Inflammatory macrophage (primary cell): ENCODE measurements around the gene AP5Z1.

ENCODE experiments used
- DNase-seq, 2 donors: peaks; one replicate each; pipeline ENCODE4 v3.0.0-alpha.2; 2020 to 2022

AP5Z1 gene

DNA sequence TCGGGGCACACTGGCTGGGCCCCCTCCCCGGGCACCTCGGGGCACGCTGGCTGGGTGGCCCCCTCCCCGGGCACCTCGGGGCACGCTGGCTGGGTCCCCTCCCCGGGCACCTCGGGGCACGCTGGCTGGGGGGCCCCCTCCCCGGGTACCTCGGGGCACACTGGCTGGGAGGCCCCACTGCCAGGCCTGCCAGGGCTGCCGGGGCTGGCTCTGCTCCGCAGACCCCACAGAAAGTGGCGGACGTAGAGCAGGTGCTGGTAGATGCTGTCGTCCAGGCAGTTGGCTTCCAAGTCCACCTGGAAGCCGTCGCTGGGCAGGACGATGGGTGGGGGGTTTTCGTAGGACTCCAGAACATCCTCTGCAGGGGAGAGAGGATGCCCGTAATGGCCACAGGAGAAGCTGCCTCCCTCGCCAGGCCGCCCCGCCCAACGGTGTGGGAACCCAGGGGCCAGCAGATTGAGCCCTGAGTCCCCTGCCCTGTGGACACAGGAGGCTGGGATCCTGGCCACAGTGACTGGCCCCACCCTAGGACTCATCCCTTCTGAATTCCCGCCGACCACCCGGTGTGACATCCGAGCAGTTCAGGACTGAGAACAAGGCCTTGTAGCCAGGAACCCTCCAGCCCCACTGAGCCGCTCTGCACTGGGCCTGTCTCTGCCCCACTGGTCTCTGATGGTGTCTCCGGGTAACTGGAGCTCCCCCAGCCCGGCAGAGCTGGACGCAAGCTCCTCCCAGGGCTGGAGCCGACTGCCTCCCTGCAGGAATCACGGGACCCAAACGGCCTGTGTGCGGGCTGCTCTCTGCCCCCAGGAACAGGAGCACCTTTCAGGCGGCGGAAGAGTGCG lies 28.2 kb downstream of the AP5Z1 start:
- no peak for DNase-seq

DNA sequence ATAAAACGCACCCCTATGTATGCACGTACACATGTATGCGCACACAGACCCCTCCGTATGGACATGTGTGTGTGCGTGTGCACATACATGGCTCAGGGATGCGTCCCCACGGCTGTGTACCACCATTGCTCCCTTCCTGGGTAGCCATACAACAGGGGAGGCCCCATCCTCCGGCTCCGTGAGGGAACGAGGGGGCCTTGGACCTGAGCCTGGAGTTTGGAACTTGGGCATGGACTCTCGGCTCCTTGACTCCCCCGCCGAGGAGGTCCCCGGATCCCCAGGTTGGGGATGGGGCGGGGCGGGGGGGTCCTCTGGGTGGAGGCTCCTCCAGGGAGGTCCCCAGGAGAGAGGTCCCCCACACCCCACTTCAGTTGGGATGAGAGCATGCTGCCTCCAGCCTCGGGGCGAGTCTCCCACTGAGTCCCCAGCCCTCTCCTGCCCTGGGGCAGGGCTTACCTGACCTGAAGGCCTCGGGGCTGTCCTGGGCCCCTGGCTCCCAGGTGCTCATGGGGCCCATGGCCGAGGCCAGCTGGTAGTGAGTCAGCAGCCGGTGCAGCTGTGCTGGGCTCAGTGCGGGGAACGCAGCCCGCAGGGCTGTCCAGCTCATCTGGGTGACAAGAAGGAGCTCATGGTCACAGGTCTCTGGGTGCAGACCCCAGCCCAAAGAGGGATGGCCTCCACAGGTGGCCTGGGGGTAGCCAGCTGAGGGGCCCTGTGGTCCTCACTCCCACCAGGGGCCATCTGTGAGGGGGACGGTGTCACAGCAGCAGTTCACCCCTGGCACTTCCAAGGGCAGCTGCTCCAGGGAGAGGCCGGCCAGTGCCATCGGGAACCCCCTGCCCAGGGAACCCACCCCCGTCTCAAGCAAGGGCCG lies 29.9 kb downstream of the AP5Z1 start:
- DNase-seq = no peak

DNA sequence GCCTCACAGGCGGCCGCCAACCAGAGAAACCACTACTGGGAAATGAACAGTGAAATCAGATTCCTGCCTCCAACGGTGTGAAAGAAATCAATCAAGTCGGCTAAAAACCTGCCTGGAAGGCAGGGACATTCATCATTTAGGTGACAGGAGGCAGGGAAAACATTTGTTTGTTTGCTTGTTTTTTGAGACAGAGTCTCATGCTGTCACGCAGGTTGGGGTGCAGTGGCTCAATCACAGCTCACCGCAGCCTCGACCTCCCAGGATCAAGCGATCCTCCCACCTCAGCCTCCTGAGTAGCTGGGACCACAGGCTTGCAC lies 30.5 kb downstream of the AP5Z1 start:
- no peak for DNase-seq

DNA sequence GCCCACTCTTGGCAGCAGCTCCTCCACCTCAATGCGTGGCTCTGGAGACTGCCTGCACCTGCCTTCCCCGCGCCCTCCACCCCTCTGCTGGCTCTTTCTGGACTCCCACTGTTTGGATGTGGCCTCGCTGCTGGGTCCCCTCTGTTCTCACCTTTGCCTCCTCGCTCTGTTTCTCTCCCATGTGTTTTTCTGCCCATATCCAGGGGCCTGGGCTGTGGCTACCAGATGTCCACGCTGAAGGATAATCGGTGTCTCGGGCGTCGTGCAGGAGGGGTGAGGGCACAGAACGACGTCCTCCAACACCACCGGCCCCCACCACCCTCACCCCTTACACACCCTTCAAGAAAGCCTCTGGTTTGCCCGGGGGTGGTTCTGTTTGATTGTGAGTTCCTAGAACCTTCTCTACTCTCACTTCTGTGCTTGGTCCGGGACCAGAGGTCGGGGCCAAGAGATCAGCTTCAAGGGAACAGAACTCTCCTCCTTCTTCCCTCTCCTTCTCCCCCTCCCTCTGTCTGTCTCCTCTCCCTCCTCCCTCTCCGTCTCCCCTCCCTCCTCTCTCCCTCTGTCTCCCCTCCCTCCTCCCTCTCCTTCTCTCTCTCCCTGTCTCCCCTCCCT lies 31.7 kb downstream of the AP5Z1 start:
- no peak for DNase-seq

DNA sequence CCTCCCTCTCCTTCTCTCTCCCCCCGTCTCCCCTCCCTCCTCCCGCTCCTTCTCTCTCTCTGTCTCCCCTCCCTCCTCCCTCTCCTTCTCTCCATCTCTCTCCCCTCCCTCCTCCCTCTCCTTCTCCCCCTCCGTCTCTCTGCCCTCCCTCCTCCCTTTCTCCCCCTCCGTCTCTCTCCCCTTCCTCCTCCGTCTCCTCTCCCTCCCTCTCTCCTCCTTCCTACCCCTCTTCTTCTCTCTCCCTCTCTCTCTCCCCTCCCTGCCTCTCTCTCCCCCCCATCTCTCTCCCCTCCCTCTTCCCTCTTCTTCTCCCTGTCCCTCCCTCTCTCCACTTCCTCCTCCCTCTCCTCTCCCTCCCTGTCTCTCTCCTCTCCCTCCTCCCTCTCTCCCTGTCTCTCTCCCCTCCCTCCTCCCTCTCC lies 32.2 kb downstream of the AP5Z1 start:
- DNase-seq = no peak

DNA sequence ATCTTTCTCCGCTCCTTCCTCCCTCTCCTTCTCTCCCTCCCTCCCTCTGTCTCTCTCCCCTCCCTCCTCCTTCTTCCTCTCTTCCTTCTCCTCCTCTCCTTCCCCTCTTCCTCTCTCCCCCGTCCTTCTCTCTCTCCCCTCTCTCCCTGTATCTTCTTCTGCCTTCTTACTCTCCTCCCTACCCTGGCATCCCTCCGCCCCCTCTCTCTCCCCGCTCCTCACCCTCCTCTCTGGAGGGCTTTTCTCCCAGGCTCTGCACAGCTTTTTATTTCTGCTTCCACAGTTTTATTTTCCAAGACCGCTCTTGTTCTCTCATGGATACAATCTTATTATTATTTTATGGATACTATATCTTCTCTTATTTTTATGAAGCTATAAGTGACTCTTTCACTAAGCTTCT lies 32.6 kb downstream of the AP5Z1 start:
- no peak for DNase-seq

DNA sequence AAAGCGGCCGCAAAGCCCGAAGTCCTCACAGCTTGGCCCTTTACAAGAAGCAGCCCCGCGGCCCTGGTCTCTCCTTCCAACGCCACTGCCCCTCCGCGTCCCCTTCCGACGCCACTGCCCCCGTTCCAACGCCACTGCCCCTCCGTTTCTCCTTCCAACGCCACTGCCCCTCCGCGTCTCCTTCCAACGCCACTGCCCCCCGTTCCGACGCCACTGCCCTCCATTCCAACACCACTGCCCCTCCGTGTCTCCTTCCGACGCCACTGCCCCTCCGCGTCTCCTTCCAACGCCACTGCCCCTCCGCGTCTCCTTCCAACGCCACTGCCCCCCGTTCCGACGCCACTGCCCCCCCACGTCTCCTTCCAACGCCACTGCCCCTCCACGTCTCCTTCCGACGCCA lies 33.1 kb downstream of the AP5Z1 start:
- no peak for DNase-seq

DNA sequence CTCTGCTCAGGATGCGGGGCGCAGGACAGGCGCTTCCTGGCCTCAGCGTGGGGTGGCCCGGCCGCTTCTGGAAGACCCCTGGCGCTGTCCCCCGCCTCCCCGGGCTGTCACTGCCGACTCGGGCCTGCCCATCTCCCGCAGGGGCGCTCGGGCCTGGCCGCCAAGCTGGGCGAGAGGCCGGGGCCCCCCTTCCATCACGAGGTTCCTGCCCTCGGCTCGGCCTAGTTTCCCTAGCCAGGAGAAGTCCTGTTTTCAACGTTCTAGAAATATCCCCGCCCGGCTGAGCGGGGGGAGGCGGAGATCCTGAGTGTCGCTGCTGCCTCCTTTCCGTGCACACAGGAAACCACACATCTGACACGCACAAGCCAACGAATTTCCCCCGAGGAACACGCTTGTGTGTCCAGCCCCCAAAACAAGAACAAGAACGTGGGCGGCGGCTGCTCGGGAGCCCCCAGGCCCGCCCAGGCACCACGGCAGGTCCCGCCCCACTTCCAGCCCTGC lies 33.7 kb downstream of the AP5Z1 start:
- peak in 1 of 2 donors; percentile 16 for DNase-seq

DNA sequence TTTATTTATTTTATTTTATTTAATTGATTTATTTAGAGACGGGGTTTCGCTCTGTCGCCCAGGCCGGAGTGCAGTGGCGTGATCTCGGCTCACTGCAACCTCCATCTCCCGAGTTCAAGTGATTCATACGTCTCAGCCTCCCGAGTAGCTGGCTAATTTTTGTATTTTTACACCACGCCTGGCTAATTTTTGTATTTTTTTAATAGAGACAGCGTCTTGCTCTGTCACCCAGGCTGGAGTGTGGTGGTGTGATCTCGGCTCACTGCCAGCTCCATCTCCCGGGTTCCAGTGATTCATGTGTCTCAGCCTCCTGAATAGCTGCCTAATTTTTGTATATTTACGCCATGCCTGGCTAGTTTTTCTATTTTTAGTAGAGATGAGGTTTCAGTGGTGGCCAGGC lies 34.2 kb downstream of the AP5Z1 start:
- no peak for DNase-seq

DNA sequence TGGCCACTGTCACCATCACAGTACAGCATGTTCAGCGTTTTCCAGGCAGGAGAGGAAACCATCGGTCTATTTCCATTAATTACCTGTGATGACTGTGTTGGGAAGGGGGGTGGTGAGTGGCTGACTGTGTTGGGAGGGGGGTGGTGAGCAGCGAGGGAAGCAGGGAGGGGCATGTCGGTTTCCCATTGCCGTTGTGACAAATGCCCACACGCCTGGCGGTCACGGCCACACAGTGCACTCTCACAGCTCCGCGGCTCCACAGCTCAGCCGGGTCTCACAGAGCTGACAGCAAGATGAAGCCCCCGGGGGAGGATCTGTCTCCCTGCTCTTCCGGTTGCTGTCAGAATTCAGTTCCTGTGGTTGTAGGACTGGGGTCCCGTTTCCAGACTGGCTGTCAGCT lies 39.0 kb downstream of the AP5Z1 start:
- DNase-seq = no peak

DNA sequence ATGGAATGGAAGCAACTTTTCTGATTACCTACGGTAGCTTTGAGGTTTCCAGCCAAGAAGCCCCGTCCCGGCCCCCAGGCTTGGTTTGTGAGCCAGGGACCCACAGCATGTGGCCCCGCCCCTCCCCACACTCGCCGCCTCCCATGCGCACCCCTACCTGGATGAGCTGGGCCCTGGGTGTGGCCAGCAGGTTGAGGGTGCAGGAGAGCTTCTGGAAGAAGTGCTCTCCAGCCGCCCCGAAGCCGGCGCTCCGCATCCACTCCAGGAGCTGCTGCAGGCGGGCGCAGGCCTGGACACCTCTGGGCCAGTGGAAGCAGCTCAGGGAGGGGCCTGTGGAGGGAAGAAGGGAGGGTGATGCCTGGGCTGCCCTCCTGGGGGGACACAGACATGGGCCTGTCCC lies 39.7 kb downstream of the AP5Z1 start:
- no peak for DNase-seq

DNA sequence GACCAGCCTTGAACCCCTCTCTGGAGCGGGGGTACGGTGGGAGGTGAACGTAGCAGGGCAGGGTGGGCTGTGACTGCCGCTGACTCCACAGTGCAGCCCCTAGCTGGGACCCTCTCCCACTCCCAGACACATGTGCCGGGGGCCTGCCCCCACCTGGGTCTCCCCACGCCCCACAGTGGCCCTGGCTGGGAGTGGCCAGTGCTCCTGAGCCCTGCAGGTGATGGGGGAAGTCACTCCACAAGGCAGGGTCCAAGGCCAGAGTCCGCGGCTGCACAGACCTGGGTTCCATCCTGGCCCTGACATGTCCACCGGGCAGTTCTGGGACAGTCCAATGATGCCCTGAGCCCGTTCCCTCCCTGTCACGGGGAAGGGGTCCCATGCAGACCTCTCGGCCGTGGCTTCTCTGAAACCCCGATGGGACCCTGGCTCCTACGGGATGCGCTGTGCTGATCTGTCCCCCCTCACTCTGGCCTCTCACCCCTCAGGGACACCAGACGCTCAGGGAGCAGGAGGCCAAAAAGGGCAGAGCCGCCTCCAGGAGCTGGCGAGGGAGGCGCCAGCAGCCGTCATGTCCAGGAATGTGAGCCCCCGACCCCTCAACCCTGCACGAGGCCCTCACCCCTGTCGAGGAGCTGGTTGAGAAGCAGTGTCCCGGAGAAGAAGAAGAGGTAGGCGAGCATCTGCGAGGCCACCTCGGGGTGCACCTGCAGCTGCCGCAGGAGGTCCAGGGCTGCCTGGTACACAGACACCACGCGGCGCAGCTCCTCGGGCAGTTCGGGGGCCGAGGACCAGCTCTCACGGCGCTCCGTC lies 40.4 kb downstream of the AP5Z1 start:
- no peak for DNase-seq

DNA sequence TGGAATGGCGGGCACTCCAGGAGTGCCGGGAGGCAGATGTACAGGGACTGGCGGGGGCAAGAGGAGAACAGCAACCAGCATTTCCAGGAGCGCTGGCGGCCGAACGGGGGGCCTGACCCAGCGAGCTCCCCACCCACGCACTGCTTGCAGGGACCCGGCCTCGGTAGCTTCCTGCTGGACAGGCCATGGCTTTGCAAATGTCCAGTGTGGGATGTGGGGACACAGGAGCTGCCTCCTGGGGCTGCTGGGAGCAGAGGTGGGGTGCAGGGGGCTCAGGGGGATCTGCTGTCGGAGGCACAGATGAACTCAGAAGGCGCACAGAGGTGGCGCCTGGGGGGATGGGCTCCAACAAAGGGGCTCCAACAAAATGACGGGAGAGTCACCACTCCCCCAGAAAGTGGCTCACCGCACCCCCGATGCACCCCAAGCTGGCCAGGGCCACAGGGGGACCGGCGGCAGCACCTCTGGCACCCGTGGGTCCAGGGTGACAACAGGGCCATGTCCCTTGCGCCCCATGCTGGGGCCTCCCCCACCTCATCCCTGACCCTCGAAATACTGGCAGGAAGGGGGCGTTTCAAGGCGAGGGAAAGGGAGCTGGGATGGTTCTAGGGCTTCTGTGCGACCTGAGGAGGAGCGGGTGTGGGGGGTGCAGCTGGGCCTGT lies 41.1 kb downstream of the AP5Z1 start:
- no peak for DNase-seq

DNA sequence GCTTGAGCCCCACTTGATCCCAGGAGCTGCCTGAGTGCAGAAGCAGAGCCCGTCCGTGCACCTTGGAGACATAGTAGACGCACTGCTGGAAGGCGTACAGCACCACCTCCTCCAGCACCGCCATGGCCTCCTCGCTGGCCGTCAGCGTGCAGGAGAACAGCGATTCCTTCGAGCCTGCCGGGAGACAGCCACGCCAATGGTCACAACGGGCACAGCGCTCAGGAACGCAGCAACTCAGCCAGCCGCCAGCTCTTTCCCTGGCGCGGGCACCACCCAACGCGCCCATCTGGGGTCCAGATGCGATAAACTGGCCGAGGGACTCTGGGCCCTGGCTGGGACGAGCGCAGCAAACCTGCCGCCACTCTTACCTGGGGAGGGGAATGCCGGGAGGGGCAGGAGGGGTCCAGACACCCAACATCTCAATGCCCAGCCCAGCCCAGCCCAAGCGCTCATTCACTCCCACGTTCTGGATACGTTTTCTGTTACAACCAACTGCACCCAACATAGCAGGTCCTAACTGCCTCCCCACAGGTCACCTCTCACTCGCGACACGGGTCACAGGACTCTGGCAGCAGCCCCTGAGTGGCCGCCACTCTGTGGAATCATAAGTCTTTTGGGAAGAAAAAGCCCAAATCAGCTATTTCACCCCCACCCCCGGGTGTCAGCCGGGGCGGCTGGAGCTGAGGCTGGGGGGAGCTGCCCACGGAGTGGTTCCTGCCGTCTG lies 41.9 kb downstream of the AP5Z1 start:
- no peak for DNase-seq

DNA sequence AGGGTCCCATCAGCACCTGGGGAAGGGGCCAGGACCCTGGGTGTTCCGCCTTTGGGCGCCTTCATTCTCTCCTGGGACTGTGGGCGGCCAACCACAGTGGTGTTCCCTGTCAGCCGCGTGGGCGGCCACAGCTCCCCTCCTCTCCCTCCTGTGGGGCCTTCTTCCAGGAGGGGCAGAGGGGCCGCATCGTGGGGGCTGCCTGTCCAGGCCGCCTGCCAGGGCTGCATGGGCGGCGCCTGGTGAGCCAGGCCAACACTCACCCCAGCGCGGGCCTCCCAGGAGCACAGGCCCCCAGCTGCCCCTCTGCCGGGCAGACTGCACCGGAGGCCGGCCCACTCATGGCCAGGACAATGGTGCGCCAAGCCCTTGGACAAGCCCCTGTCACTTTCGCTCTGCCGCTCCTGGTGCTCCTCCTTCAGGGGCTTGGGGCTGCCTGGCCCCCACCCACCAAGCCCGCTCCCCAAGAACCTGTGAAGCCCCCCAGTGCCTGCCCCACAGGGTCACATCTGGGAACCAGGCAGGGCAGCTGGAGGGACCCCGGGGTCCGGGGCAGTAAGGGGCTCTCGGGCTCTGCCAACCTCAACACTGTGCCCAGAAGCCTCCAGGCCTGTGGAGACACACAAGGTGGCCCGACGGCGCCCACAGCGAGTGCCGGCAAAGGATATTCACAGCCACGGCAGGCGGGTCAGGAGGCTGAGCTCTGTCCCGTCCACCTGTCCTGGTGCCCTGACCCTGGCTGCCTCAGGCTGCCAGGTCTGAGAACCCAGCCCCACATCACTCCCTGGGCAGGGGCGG lies 42.8 kb downstream of the AP5Z1 start:
- no peak for DNase-seq

DNA sequence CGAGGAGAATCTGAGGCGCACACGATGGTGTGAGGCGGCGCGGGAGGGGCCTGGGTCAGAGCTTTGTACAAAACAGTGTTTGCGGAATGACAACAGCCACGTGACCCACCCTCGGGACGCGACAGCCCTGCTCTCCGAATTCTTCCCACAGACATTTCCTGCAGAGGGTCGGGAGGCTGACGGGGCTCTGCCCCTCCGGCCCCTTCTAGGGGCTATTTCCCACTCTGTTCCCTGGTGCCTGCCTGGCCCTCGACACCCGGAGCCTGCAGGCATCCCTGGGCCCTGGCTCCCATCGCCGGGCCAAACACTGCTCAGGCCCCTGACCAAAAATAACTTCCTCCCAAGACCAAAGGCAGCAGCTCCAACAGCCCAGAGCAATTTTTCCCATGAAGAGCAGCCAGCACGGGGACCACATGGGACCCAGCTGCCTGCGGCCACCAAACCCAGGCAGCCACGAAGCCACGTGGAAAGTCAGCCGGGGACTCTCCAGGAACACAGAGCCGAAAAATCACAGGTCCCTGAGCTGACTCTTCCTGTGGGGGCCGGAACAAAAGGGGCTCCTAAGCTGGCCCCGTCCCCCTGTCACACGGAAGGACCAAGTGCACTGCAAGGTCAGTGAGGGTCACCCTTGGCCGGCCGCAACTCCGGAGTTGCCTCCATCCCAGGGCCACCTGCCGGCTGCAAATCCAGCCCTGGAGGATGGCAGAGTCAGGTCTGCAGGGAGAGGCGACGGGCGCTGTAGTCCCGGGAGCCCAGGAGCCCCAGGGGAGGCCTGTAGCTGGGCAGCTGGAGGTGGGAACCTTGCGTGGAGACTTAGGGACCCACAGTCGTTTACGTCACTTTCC lies 44.4 kb downstream of the AP5Z1 start:
- no peak for DNase-seq

DNA sequence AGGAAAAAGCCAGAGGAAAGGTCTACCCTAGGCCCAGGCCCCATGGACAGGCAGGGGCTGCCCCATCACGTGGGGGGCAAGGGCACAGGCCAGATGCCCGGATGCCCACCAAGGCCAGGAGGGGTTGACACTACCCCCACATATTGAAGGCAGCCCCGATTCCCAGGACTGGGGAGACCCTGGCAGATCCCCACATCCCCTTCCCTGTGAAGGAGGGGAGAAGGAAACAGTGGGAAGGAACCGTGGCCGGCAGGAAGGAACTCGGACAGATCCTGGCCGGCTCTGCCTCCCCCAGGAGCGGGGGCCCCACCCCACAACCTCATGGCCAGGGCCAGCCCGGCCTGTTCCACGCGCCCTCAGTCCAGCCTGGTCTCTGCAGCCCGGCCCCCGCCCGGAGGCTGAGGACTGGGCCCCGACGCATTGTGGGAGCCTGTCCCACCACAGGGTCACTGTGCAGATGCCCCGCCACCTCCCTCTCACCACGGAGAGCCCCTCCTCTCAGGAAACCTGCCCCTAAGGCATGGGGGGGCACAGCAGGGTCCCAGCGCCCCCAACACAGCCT lies 45.1 kb downstream of the AP5Z1 start:
- no peak for DNase-seq

DNA sequence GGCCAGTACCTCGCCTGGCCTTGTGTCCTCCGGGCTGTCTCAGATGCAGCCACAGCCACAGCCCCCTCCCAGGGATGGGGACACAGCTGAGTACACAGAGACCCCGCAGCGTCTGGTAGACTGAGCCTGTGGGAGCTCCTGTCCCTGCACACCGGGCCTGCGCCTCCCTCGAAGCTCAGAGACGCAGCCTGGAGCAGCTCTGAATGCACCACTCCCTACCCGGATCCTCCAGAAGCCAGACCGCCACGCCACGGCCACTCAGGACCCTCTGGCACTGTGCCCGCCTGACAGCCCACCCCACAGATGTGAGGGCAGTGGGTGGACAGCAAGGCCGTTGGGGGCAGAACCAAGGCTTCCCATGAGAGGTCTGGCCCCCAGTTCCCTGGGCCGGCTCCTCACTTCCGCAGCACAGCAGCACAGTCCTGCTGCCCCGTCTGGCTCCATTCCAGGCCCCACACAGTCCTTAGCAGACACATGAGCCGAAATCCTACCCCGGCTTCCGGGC lies 45.6 kb downstream of the AP5Z1 start:
- no peak for DNase-seq

DNA sequence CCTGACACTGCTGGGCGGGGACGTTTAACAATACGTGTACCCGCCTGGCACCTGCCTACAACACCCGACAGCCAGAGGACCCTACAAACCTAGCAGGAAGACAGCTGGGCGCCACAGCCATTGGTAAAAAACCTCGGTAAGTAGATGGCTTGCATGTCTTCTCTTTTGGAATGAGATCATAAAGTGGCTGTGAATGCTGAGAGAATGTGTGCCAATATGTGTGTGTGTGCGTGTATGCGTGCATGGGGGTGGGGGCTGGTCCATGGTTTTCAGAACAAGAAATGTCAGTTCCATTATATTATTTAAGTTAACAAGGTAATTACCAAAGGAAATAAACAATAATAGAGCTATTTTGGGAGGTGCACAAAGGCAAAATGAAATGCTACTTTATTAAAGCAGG lies 47.3 kb downstream of the AP5Z1 start:
- DNase-seq = no peak
